ENCODE data around the gene PLCH1. TPM values are rescaled to one million over a fixed set of nuclear protein-coding genes. Genes with fewer than 3 reads are reported as not detected.

The PLCH1 gene
- total and polyA plus RNA-seq, 2 experiments from 2014 or later: 2.6 to 5.8 TPM

GRCh38 chr3:155424323-155424710 is 320.6 kb downstream of the PLCH1 start:
- Histone ChIP-seq H3K9me3 (ENCODE audit: low read depth) (peaks cover 3% of the 10 kb centered on the region), H3K79me2 (no peaks in the 10 kb centered on the region), H3K27me3 (no peaks in the 10 kb centered on the region), H3K9me2 (replicated peaks; ENCODE audit: insufficient read depth) (no peaks in the 10 kb centered on the region), H3K36me3 (replicated peaks; ENCODE audit: insufficient read depth, low read depth) (no peaks in the 10 kb centered on the region), H3K27ac (no peak overlapping the region), H3K4me1 (ENCODE audit: insufficient read depth) (peaks cover 4% of the 10 kb centered on the region), H3K4me2 (no peak overlapping the region), H2AFZ (no peak overlapping the region), H4K20me1 (ENCODE audit: insufficient read depth, poor library complexity, severe bottlenecking) (no peaks in the 10 kb centered on the region), H3K4me3 (no peak overlapping the region)
- no peak for TF ChIP-seq EZH2phosphoT487 (IDR thresholded peaks at IDR 0.05; ENCODE audit: low read depth, severe bottlenecking, unreplicated experiment)
- no peak for TF ChIP-seq EZH2 (IDR thresholded peaks at IDR 0.05; ENCODE audit: borderline replicate concordance)
- TF ChIP-seq CTCF (IDR thresholded peaks at IDR 0.05; ENCODE audit: poor library complexity): no peak
- DNase-seq (ENCODE audit: low spot score): no peak

GRCh38 chr3:155423526-155424322 is 321.1 kb downstream of the PLCH1 start:
- H3K4me1 ChIP-seq (ENCODE audit: insufficient read depth): peaks cover 4% of the 10 kb centered on the region
- WGBS (ENCODE audit: low lambda C conversion rate, missing lambda C conversion rate): 69% methylated on average over 6 of the region's 6 CpGs
- no peaks in the 10 kb centered on the region for H3K36me3 ChIP-seq (replicated peaks; ENCODE audit: insufficient read depth, low read depth)
- H3K79me2 ChIP-seq: no peaks in the 10 kb centered on the region
- no peaks in the 10 kb centered on the region for H3K9me2 ChIP-seq (replicated peaks; ENCODE audit: insufficient read depth)
- DNase-seq (ENCODE audit: low spot score): no peak
- H3K27ac ChIP-seq: no peak overlapping the region
- H3K4me3 ChIP-seq: no peak overlapping the region
- TF ChIP-seq CTCF (IDR thresholded peaks at IDR 0.05; ENCODE audit: poor library complexity) (no peak), EZH2phosphoT487 (IDR thresholded peaks at IDR 0.05; ENCODE audit: low read depth, severe bottlenecking, unreplicated experiment) (no peak), EZH2 (IDR thresholded peaks at IDR 0.05; ENCODE audit: borderline replicate concordance) (no peak)
- H3K27me3 ChIP-seq: no peaks in the 10 kb centered on the region
- H3K9me3 ChIP-seq (ENCODE audit: low read depth): peaks cover 2% of the 10 kb centered on the region
- H2AFZ ChIP-seq: no peak overlapping the region
- no peak overlapping the region for H3K4me2 ChIP-seq
- no peaks in the 10 kb centered on the region for H4K20me1 ChIP-seq (ENCODE audit: insufficient read depth, poor library complexity, severe bottlenecking)

- H3K27ac ChIP-seq: no peak overlapping the region
- 66% methylated on average over 1 of the region's 1 CpG for WGBS (ENCODE audit: low lambda C conversion rate, missing lambda C conversion rate)
- DNase-seq (ENCODE audit: low spot score): no peak
- H3K4me1 ChIP-seq (ENCODE audit: insufficient read depth): no peaks in the 10 kb centered on the region
- H3K79me2 ChIP-seq: no peaks in the 10 kb centered on the region
- no peaks in the 10 kb centered on the region for H3K27me3 ChIP-seq
- TF ChIP-seq CTCF (IDR thresholded peaks at IDR 0.05; ENCODE audit: poor library complexity) (peak; percentile 34), EZH2phosphoT487 (IDR thresholded peaks at IDR 0.05; ENCODE audit: low read depth, severe bottlenecking, unreplicated experiment) (no peak)
- no peaks in the 10 kb centered on the region for H3K36me3 ChIP-seq (replicated peaks; ENCODE audit: insufficient read depth, low read depth)
- no peak overlapping the region for H3K4me2 ChIP-seq
- no peaks in the 10 kb centered on the region for H3K9me2 ChIP-seq (replicated peaks; ENCODE audit: insufficient read depth)
- H4K20me1 ChIP-seq (ENCODE audit: insufficient read depth, poor library complexity, severe bottlenecking): no peaks in the 10 kb centered on the region
- H3K9me3 ChIP-seq (ENCODE audit: low read depth): no peaks in the 10 kb centered on the region
- no peak overlapping the region for H3K4me3 ChIP-seq
- H2AFZ ChIP-seq: no peak overlapping the region
Measured at GRCh38 chr3:155420881-155421486, 323.9 kb downstream of the PLCH1 start.

Measured in hepatocyte (in vitro differentiated cells).